WTC11 (cell line): ENCODE data around the gene SLTM. TPM values are rescaled to one million over a fixed set of nuclear protein-coding genes. Genes with fewer than 3 reads are reported as not detected.

Experiments
- ATAC-seq: fragments of 200-7000 bp; cut with Tn5 transposase; 2 replicates; pipeline ENCODE4 v1.10.0; 2021; ENCODE audit warnings: mild to moderate bottlenecking, moderate library complexity
- Bru-seq: library from RNA; stranded (reverse); fragments of 400-500 nt; gene quantifications from one replicate; lab custom pipeline; 2021; lab: Mats Ljungman, UMichigan
- CTCF ChIA-PET: fragments of 300-600 bp; sonication (Branson Sonifier 250); formaldehyde crosslinking; loops from one replicate; lab custom pipeline; 2021; ENCODE audit warnings: antibody characterized with exemption; lab: Charles Lee
- POLR2A ChIA-PET: fragments of 350-600 bp; sonication (Branson Sonifier 250); formaldehyde crosslinking; loops from one replicate; lab custom pipeline; 2021; ENCODE audit warnings: antibody characterized with exemption; lab: Charles Lee
- DNase-seq: peaks from one replicate; pipeline ENCODE4 v3.0.0; 2021; ENCODE audit warnings: low spot score
- H3K27ac Mint-ChIP-seq: 2 replicates; pipeline ENCODE4 v1.8.0; 2021; ENCODE audit warnings: mixed read lengths
- H3K27me3 Mint-ChIP-seq: 2 replicates; pipeline ENCODE4 v1.8.0; 2021; ENCODE audit warnings: low read depth, mild to moderate bottlenecking, moderate library complexity, mixed read lengths
- H3K36me3 Mint-ChIP-seq: 2 replicates; pipeline ENCODE4 v1.8.0; 2021; ENCODE audit warnings: mixed read lengths
- H3K4me1 Mint-ChIP-seq: 2 replicates; pipeline ENCODE4 v1.8.0; 2022; ENCODE audit warnings: mixed read lengths
- H3K4me3 Mint-ChIP-seq: 2 replicates; pipeline ENCODE4 v1.8.0; 2021; ENCODE audit warnings: mild to moderate bottlenecking, moderate library complexity, mixed read lengths
- H3K9me3 Mint-ChIP-seq: 2 replicates; pipeline ENCODE4 v1.8.0; 2021; ENCODE audit warnings: mixed read lengths
- ATF1 ChIP-seq: sonication (generic); formaldehyde crosslinking; IDR thresholded peaks from 2 replicates; pipeline ENCODE4 v1.8.1; 2023; ENCODE audit warnings: mild to moderate bottlenecking, moderate library complexity, missing genetic modification reagents
- ELF4 ChIP-seq: sonication (generic); formaldehyde crosslinking; IDR thresholded peaks from 2 replicates; pipeline ENCODE4 v1.8.1; 2022; ENCODE audit warnings: low read depth, mild to moderate bottlenecking, moderate library complexity, missing genetic modification reagents
- FOXK1 ChIP-seq: sonication (generic); formaldehyde crosslinking; IDR thresholded peaks from 2 replicates; pipeline ENCODE4 v1.8.0; 2022; ENCODE audit warnings: mild to moderate bottlenecking, moderate library complexity, missing genetic modification reagents
- GABPB1 ChIP-seq: sonication (generic); formaldehyde crosslinking; IDR thresholded peaks from 2 replicates; pipeline ENCODE4 v1.8.1; 2023; ENCODE audit warnings: mild to moderate bottlenecking, missing genetic modification reagents
- GRHL2 ChIP-seq: fragments of 250-450 bp; sonication (Bioruptor Pico); IDR thresholded peaks from 2 replicates; pipeline ENCODE4 v1.8.0; 2022; ENCODE audit warnings: mild to moderate bottlenecking, moderate library complexity; ENCODE audit not compliant: insufficient replicate concordance, severe bottlenecking
- IRF2 ChIP-seq: sonication (generic); formaldehyde crosslinking; IDR thresholded peaks from 2 replicates; pipeline ENCODE4 v1.8.0; 2022; ENCODE audit warnings: low read depth, missing genetic modification reagents, borderline replicate concordance
- JAZF1 ChIP-seq: fragments of 250-450 bp; sonication (Bioruptor Pico); IDR thresholded peaks from 2 replicates; pipeline ENCODE4 v1.9.0; 2021; ENCODE audit warnings: moderate library complexity, mild to moderate bottlenecking, inconsistent platforms
- SOX15 ChIP-seq: fragments of 250-450 bp; sonication (Bioruptor Pico); IDR thresholded peaks from 2 replicates; pipeline ENCODE4 v1.9.0; 2021; ENCODE audit warnings: mild to moderate bottlenecking
- TP53 ChIP-seq: sonication (generic); formaldehyde crosslinking; IDR thresholded peaks from 2 replicates; pipeline ENCODE4 v1.8.1; 2023; ENCODE audit warnings: mild to moderate bottlenecking, missing genetic modification reagents
- ZNF396 ChIP-seq: fragments of 250-450 bp; sonication (Bioruptor Pico); IDR thresholded peaks from 2 replicates; pipeline ENCODE4 v1.8.0; 2021; ENCODE audit warnings: mild to moderate bottlenecking, moderate library complexity, borderline replicate concordance
- ZNF671 ChIP-seq: fragments of 250-450 bp; sonication (Bioruptor Pico); IDR thresholded peaks from 2 replicates; pipeline ENCODE4 v1.8.0; 2021; ENCODE audit warnings: mild to moderate bottlenecking
- long read RNA-seq, 3 experiments: library from RNA in 1 of 3; library from capped mRNA in 1 of 3; library from polyadenylated mRNA in 1 of 3; unstranded in 2 of 3; stranded (forward) in 1 of 3; transcript quantifications; one replicate each; pipeline ENCODE4 v2.0.0, GENCODE V29; 2021
- total RNA-seq: library from RNA; stranded (reverse); gene quantifications from 3 replicates; pipeline ENCODE4 v1.2.3, GENCODE V29; 2021
- TF ChIP-seq, protein P1 (sequence below): sonication (generic); formaldehyde crosslinking; IDR thresholded peaks from 2 replicates; pipeline ENCODE4 v1.8.0; 2022; ENCODE audit warnings: mild to moderate bottlenecking, missing genetic modification reagents
- TF ChIP-seq, protein P2 (sequence below): fragments of 200-600 bp; IDR thresholded peaks from 2 replicates; pipeline ENCODE4 v1.8.0; 2022; ENCODE audit warnings: antibody characterized with exemption
- TF ChIP-seq, protein P3 (sequence below): fragments of 250-450 bp; sonication (Bioruptor Pico); IDR thresholded peaks from 2 replicates; pipeline ENCODE4 v1.9.0; 2021; ENCODE audit warnings: mild to moderate bottlenecking
- TF ChIP-seq, protein P4 (sequence below): fragments of 250-450 bp; sonication (Bioruptor Pico); IDR thresholded peaks from 2 replicates; pipeline ENCODE4 v1.9.0; 2021; ENCODE audit warnings: mild to moderate bottlenecking, borderline replicate concordance
- TF ChIP-seq, protein P5 (sequence below): sonication (generic); formaldehyde crosslinking; IDR thresholded peaks from 2 replicates; pipeline ENCODE4 v1.8.0; 2023; ENCODE audit warnings: mild to moderate bottlenecking, missing genetic modification reagents
- TF ChIP-seq, protein P6 (sequence below): sonication (generic); formaldehyde crosslinking; IDR thresholded peaks from 2 replicates; pipeline ENCODE4 v1.8.1; 2023; ENCODE audit warnings: mild to moderate bottlenecking, missing genetic modification reagents, borderline replicate concordance
- TF ChIP-seq, protein P7 (sequence below): sonication (generic); formaldehyde crosslinking; IDR thresholded peaks from 2 replicates; pipeline ENCODE4 v1.8.0; 2023; ENCODE audit warnings: missing genetic modification reagents

The SLTM gene
- total RNA-seq (106 to 126 TPM (median 107 TPM) in 3 replicates), Bru-seq, nascent RNA (percentile 96 among the genes with signal in this experiment)
- long read RNA-seq, experiment 1, full-length matches to known transcripts = 164 of 491 reads
- long read RNA-seq, experiment 1, partial matches to known transcripts = 78 of 491 reads
- long read RNA-seq, experiment 1, other reads (novel, unspliced or antisense) = 249 of 491 reads
- long read RNA-seq, experiment 2, full-length matches to known transcripts = 17 of 88 reads
- long read RNA-seq, experiment 2, partial matches to known transcripts = 38 of 88 reads
- long read RNA-seq, experiment 2, other reads (novel, unspliced or antisense) = 33 of 88 reads
- long read RNA-seq, experiment 3, full-length matches to known transcripts = 20 of 81 reads
- long read RNA-seq, experiment 3, partial matches to known transcripts = 50 of 81 reads
- long read RNA-seq, experiment 3, other reads (novel, unspliced or antisense) = 11 of 81 reads

DNA sequence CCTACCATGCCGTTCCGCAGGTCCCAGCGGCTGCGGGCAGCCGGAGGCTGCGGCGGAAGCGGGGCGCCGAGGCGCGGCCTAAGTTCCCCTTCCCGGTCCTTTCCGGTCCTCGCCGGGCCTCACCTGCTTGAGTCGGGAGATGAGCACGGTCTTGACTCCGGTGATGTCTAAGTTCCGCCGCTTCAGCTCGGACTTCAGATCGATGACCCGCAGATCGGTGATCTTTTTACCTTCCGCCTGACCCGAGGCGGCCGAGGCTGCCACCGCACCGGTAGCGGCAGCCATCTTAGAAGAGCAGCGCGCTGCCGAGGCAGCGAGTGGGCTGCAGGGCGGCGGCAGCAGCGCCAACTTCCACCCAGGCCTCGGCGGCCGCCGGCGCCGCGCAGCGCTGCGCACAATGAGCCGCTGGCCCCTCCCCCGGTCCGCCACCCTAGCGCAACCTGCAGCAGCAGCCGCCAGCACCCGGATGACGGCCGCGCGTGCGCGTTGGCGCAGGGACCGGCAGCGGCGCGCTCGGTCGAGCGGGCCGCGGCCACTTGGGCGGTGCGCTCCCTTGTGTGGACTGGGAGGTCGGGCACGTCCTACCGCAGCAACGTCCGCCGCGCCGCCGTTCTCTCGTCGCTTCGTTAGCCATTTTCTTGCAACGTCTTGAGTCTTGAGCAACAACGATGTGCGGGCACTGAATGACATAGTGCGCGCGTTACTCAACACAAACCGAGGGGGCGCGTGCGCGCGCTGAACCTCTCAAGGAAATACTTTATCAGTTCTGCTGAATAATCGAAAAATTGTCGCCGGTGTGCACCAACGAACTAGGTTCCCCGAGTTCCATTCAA, at the start of gene SLTM:
SLTM (minus strand) TSS at position 399 of the 833 bp plus-strand sequence; CDS start at position 285, 114 bp downstream.
- peaks cover 28% of the 10 kb centered on the region for H3K4me1 Mint-ChIP-seq
- no peaks in the 10 kb centered on the region for H3K9me3 Mint-ChIP-seq
- H3K27ac Mint-ChIP-seq = peak within 1 kb of the TSS; percentile 100
- H3K4me3 Mint-ChIP-seq = peak within 1 kb of the TSS; percentile 97
- peaks cover 21% of the 10 kb centered on the region for H3K36me3 Mint-ChIP-seq
- peak; percentile 95 for ATAC-seq
- no peaks in the 10 kb centered on the region for H3K27me3 Mint-ChIP-seq
- POLR2A ChIA-PET = no interaction called here
- DNase-seq = peak; percentile 93
- CTCF ChIA-PET = no interaction called here
- TF ChIP-seq, protein P1, sequence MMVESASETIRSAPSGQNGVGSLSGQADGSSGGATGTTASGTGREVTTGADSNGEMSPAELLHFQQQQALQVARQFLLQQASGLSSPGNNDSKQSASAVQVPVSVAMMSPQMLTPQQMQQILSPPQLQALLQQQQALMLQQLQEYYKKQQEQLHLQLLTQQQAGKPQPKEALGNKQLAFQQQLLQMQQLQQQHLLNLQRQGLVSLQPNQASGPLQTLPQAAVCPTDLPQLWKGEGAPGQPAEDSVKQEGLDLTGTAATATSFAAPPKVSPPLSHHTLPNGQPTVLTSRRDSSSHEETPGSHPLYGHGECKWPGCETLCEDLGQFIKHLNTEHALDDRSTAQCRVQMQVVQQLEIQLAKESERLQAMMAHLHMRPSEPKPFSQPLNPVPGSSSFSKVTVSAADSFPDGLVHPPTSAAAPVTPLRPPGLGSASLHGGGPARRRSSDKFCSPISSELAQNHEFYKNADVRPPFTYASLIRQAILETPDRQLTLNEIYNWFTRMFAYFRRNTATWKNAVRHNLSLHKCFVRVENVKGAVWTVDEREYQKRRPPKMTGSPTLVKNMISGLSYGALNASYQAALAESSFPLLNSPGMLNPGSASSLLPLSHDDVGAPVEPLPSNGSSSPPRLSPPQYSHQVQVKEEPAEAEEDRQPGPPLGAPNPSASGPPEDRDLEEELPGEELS (CRISPR knock-in tag) = peak; percentile 77
- TF ChIP-seq ATF1 (CRISPR knock-in tag) = no peak
- TF ChIP-seq, protein P2, sequence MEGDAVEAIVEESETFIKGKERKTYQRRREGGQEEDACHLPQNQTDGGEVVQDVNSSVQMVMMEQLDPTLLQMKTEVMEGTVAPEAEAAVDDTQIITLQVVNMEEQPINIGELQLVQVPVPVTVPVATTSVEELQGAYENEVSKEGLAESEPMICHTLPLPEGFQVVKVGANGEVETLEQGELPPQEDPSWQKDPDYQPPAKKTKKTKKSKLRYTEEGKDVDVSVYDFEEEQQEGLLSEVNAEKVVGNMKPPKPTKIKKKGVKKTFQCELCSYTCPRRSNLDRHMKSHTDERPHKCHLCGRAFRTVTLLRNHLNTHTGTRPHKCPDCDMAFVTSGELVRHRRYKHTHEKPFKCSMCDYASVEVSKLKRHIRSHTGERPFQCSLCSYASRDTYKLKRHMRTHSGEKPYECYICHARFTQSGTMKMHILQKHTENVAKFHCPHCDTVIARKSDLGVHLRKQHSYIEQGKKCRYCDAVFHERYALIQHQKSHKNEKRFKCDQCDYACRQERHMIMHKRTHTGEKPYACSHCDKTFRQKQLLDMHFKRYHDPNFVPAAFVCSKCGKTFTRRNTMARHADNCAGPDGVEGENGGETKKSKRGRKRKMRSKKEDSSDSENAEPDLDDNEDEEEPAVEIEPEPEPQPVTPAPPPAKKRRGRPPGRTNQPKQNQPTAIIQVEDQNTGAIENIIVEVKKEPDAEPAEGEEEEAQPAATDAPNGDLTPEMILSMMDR = no peak
- no peak for TF ChIP-seq ZNF396 (CRISPR knock-in tag)
- no peak for TF ChIP-seq GABPB1
- TF ChIP-seq, protein P3, sequence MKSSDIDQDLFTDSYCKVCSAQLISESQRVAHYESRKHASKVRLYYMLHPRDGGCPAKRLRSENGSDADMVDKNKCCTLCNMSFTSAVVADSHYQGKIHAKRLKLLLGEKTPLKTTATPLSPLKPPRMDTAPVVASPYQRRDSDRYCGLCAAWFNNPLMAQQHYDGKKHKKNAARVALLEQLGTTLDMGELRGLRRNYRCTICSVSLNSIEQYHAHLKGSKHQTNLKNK (CRISPR knock-in tag) = no peak
- TF ChIP-seq GRHL2 (CRISPR knock-in tag) = no peak
- TF ChIP-seq ZNF671 (CRISPR knock-in tag) = no peak
- TF ChIP-seq, protein P4, sequence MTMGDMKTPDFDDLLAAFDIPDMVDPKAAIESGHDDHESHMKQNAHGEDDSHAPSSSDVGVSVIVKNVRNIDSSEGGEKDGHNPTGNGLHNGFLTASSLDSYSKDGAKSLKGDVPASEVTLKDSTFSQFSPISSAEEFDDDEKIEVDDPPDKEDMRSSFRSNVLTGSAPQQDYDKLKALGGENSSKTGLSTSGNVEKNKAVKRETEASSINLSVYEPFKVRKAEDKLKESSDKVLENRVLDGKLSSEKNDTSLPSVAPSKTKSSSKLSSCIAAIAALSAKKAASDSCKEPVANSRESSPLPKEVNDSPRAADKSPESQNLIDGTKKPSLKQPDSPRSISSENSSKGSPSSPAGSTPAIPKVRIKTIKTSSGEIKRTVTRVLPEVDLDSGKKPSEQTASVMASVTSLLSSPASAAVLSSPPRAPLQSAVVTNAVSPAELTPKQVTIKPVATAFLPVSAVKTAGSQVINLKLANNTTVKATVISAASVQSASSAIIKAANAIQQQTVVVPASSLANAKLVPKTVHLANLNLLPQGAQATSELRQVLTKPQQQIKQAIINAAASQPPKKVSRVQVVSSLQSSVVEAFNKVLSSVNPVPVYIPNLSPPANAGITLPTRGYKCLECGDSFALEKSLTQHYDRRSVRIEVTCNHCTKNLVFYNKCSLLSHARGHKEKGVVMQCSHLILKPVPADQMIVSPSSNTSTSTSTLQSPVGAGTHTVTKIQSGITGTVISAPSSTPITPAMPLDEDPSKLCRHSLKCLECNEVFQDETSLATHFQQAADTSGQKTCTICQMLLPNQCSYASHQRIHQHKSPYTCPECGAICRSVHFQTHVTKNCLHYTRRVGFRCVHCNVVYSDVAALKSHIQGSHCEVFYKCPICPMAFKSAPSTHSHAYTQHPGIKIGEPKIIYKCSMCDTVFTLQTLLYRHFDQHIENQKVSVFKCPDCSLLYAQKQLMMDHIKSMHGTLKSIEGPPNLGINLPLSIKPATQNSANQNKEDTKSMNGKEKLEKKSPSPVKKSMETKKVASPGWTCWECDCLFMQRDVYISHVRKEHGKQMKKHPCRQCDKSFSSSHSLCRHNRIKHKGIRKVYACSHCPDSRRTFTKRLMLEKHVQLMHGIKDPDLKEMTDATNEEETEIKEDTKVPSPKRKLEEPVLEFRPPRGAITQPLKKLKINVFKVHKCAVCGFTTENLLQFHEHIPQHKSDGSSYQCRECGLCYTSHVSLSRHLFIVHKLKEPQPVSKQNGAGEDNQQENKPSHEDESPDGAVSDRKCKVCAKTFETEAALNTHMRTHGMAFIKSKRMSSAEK (CRISPR knock-in tag) = no peak
- TF ChIP-seq, protein P5, sequence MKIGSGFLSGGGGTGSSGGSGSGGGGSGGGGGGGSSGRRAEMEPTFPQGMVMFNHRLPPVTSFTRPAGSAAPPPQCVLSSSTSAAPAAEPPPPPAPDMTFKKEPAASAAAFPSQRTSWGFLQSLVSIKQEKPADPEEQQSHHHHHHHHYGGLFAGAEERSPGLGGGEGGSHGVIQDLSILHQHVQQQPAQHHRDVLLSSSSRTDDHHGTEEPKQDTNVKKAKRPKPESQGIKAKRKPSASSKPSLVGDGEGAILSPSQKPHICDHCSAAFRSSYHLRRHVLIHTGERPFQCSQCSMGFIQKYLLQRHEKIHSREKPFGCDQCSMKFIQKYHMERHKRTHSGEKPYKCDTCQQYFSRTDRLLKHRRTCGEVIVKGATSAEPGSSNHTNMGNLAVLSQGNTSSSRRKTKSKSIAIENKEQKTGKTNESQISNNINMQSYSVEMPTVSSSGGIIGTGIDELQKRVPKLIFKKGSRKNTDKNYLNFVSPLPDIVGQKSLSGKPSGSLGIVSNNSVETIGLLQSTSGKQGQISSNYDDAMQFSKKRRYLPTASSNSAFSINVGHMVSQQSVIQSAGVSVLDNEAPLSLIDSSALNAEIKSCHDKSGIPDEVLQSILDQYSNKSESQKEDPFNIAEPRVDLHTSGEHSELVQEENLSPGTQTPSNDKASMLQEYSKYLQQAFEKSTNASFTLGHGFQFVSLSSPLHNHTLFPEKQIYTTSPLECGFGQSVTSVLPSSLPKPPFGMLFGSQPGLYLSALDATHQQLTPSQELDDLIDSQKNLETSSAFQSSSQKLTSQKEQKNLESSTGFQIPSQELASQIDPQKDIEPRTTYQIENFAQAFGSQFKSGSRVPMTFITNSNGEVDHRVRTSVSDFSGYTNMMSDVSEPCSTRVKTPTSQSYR (CRISPR knock-in tag) = peak; percentile 30; the same call in 1 of the 2 replicates
- TF ChIP-seq, protein P6, sequence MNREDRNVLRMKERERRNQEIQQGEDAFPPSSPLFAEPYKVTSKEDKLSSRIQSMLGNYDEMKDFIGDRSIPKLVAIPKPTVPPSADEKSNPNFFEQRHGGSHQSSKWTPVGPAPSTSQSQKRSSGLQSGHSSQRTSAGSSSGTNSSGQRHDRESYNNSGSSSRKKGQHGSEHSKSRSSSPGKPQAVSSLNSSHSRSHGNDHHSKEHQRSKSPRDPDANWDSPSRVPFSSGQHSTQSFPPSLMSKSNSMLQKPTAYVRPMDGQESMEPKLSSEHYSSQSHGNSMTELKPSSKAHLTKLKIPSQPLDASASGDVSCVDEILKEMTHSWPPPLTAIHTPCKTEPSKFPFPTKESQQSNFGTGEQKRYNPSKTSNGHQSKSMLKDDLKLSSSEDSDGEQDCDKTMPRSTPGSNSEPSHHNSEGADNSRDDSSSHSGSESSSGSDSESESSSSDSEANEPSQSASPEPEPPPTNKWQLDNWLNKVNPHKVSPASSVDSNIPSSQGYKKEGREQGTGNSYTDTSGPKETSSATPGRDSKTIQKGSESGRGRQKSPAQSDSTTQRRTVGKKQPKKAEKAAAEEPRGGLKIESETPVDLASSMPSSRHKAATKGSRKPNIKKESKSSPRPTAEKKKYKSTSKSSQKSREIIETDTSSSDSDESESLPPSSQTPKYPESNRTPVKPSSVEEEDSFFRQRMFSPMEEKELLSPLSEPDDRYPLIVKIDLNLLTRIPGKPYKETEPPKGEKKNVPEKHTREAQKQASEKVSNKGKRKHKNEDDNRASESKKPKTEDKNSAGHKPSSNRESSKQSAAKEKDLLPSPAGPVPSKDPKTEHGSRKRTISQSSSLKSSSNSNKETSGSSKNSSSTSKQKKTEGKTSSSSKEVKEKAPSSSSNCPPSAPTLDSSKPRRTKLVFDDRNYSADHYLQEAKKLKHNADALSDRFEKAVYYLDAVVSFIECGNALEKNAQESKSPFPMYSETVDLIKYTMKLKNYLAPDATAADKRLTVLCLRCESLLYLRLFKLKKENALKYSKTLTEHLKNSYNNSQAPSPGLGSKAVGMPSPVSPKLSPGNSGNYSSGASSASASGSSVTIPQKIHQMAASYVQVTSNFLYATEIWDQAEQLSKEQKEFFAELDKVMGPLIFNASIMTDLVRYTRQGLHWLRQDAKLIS (CRISPR knock-in tag) = no peak
- TF ChIP-seq JAZF1 (CRISPR knock-in tag) = no peak
- peak; percentile 59; the same call in 1 of the 2 replicates for TF ChIP-seq FOXK1
- TF ChIP-seq SOX15 = no peak
- TF ChIP-seq, protein P7, sequence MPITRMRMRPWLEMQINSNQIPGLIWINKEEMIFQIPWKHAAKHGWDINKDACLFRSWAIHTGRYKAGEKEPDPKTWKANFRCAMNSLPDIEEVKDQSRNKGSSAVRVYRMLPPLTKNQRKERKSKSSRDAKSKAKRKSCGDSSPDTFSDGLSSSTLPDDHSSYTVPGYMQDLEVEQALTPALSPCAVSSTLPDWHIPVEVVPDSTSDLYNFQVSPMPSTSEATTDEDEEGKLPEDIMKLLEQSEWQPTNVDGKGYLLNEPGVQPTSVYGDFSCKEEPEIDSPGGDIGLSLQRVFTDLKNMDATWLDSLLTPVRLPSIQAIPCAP (CRISPR knock-in tag) = 0 out of 2 replicates have a peak, but pooled peaks have one; percentile 62
- peak; percentile 68; the same call in 1 of the 2 replicates for TF ChIP-seq TP53 (CRISPR knock-in tag)
- TF ChIP-seq ELF4 = no peak
- no peak for TF ChIP-seq IRF2 (CRISPR knock-in tag)
